Esophagus squamous epithelium (tissue), 5 donors: ENCODE data around the gene PEX3. TPM values are rescaled to one million over a fixed set of nuclear protein-coding genes. Genes with fewer than 3 reads are reported as not detected.
A peak's percentile ranks its signal among the peaks of the same experiment; 100 is the strongest.

Experiments used
- DNase-seq: peaks from one replicate; lab custom pipeline; 2025; lab: John Stamatoyannopoulos, UW
- H3K27ac ChIP-seq, 4 donors: fragments of 200-600 bp; sonication (generic); one replicate each; pipeline ENCODE4 v1.5.1; 2016 to 2019; ENCODE audit warnings: mild to moderate bottlenecking in 1 of 4
- H3K27me3 ChIP-seq, 4 donors: fragments of 200-600 bp; sonication (generic); 1 replicate in 3 of 4; 2 replicates in 1 of 4; pipeline versions ENCODE4 v1.5.1 to v1.6.0; 2017 to 2021; ENCODE audit warnings: antibody characterized with exemption in 1 of 4
- H3K36me3 ChIP-seq, 3 donors: fragments of 200-600 bp; sonication (generic); one replicate each; pipeline ENCODE4 v1.5.1; 2016 to 2019
- H3K4me1 ChIP-seq, 3 donors: fragments of 200-600 bp; sonication (generic); one replicate each; pipeline ENCODE4 v1.5.1; 2017 to 2019
- H3K4me3 ChIP-seq, 4 donors: fragments of 200-600 bp; sonication (generic); 1 replicate in 3 of 4; 2 replicates in 1 of 4; pipeline ENCODE4 v1.5.1; 2016 to 2019; ENCODE audit warnings: mild to moderate bottlenecking in 2 of 4, moderate library complexity in 1 of 4
- H3K9me3 ChIP-seq, 3 donors: fragments of 200-600 bp; sonication (generic); one replicate each; pipeline ENCODE4 v1.5.1; 2016 to 2019
- CTCF ChIP-seq, 6 experiments: fragments of 450-650 bp in 4 of 6; fragments of 200-600 bp in 2 of 6; sonication (generic) in 2 of 6; IDR thresholded peaks; one replicate each; pipeline ENCODE4 v1.5.1; 2016 to 2019; ENCODE audit warnings: antibody characterized with exemption in 6 of 6, mild to moderate bottlenecking in 4 of 6, moderate library complexity in 4 of 6
- POLR2A ChIP-seq, 4 donors: fragments of 450-650 bp; IDR thresholded peaks; one replicate each; pipeline ENCODE4 v1.6.1; 2017; ENCODE audit warnings: antibody characterized with exemption in 4 of 4, mild to moderate bottlenecking in 4 of 4, moderate library complexity in 3 of 4
- WGBS, 2 donors: methylation state at CpG; one replicate each; pipeline ENCODE4 v1.1.5; 2018; 5-methylcytosine and 5-hydroxymethylcytosine counted together
- intact Hi-C: fragments of 100-400 bp; cut with DNase I; formaldehyde crosslinking; loops from one replicate; pipeline ENCODE4 v1.15.0; 2022
- total RNA-seq, 4 donors: library from RNA; depleted of rRNA; stranded (reverse); fragments of >200 nt; gene quantifications; one replicate each; pipeline ENCODE4 v1.1.0, GENCODE V29; 2016
- donor health status: DM: yes; HTN: yes; CAD: no.

PEX3 gene, protein sequence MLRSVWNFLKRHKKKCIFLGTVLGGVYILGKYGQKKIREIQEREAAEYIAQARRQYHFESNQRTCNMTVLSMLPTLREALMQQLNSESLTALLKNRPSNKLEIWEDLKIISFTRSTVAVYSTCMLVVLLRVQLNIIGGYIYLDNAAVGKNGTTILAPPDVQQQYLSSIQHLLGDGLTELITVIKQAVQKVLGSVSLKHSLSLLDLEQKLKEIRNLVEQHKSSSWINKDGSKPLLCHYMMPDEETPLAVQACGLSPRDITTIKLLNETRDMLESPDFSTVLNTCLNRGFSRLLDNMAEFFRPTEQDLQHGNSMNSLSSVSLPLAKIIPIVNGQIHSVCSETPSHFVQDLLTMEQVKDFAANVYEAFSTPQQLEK
- total RNA-seq, result 10 to 100 TPM; 17.6 to 27.9 (median 22.3) TPM

DNA sequence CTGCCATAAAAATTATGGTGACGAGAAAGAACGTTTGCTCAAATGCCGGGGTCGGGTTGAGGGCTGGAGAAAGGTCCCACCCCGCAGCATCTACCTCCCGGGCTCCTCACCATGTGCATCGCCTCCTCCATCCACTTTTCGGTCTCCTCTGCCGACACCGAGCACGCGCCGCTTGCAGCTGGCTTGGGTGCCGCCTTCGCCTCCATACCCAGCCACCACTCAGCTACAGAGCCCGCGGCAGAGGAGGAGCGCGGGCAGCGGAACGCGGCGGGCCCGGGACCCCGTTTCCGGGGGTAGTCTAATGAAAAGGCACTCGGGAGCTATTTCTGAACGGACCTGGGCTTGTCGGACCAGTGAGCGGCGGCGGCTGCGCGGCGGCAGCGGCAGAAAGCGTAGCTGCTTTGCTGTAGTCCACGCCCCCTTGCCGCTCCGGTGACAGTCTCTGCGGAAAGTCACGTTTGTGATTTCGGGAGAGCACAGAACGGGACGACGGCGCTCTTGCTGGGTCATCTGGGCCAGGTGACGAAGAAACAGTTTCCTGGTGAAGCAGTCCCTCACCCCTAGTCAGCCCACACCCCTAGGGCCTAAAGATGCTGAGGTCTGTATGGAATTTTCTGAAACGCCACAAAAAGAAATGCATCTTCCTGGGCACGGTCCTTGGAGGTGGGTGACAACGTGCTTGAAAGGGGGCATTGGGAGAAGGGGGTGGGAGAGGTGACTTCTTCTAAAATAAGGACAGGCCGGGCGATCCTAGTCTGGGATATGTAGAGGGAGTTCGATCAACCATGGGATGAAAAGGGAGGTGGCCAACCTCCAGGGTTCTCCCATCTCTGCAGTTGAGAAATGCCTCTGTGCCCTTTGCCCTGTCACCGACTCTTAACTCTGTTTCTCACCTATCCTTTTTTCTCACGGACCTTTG is at the start of gene PEX3, which contains the start of gene ADAT2:
Gene PEX3 (plus strand): TSS at position 353 of the 919 bp plus-strand sequence. CDS start 238 bp downstream, at position 591.
Gene ADAT2 (minus strand): TSS at position 243 of the 919 bp plus-strand sequence. CDS start 37 bp downstream, at position 206.
- intact Hi-C loops, result no loop called here
- Histone ChIP-seq H3K9me3 (no peaks in the 10 kb centered on the region), H3K4me3 (peak within 1 kb of the TSS; percentile 50 to 80 (median 76)), H3K4me1 (peaks cover 0 to 46% (median 13%) of the 10 kb centered on the region in 3 donors), H3K36me3 (peaks cover 0 to 7% (median 0%) of the 10 kb centered on the region in 3 donors), H3K27me3 (no peaks in the 10 kb centered on the region), H3K27ac (peak within 1 kb of the TSS; percentile 72 to 90 (median 85))
- peak; percentile 67 for DNase-seq
- TF ChIP-seq POLR2A (IDR thresholded peaks at IDR 0.05) (peak in 2 of 4 donors; percentile 19 to 76), CTCF (IDR thresholded peaks at IDR 0.05) (peak in 1 of 6 experiments; percentile 4)
- 0 to 2% methylated on average over 15 to 18 of the region's 56 CpGs for WGBS, 2 donors

GRCh38 chr6:143401068-143401446 is 49.5 kb upstream of the PEX3 start:
- Histone ChIP-seq H3K36me3 (no peaks in the 10 kb centered on the region), H3K4me3 (no peak overlapping the region), H3K27me3 (no peaks in the 10 kb centered on the region), H3K4me1 (peaks cover 0 to 27% (median 9%) of the 10 kb centered on the region in 3 donors), H3K27ac (peak overlapping the region in 1 of 4 donors; percentile 3), H3K9me3 (no peaks in the 10 kb centered on the region)
- TF ChIP-seq CTCF (IDR thresholded peaks at IDR 0.05), result no peak
- TF ChIP-seq POLR2A (IDR thresholded peaks at IDR 0.05), result no peak
- no peak for DNase-seq
- WGBS, 2 donors, result 71 to 73% methylated on average over 1 of the region's 1 CpG
- intact Hi-C loops, result no loop called here

DNA sequence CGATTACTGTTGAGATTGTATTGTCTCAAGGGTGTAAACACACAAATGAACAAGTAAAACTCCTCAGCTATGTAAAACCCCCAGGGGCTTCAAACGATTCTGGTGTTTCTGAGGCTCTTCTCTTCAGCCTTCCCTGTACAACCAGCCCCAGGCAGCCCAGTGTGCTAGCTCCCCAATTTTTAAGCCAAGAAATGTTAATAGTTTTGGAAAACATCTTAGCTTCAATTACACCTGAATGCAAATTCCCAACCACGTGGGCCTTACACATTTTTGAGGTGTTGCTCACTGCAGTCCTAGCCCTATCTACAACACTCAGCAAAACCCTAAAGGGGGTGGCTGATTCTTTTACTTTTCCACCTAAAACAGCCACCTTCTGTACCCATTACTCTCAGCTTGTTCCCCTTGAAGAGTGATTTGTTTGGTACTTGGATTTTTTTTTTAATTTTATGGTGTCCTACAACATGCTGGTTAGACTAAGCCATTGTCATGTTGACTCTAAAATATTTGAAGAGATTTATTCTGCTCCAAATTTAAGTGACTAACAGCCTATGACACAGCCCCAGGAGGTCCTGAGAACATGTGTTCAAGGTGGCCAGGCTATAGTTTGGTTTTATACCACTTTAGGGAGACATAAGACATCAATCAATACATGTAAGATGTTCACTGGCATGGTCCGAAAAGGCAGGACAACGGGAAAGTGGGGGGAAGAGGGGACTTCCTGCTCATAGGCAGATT is 48.8 kb upstream of the PEX3 start:
- 72 to 82% methylated on average over 5 of the region's 5 CpGs for WGBS, 2 donors
- Histone ChIP-seq H3K4me1 (peaks cover 0 to 24% (median 9%) of the 10 kb centered on the region in 3 donors), H3K4me3 (no peak overlapping the region), H3K27me3 (no peaks in the 10 kb centered on the region), H3K9me3 (no peaks in the 10 kb centered on the region), H3K27ac (no peak overlapping the region), H3K36me3 (no peaks in the 10 kb centered on the region)
- no peak for DNase-seq
- no peak for TF ChIP-seq CTCF (IDR thresholded peaks at IDR 0.05)
- intact Hi-C loops, result no loop called here

DNA sequence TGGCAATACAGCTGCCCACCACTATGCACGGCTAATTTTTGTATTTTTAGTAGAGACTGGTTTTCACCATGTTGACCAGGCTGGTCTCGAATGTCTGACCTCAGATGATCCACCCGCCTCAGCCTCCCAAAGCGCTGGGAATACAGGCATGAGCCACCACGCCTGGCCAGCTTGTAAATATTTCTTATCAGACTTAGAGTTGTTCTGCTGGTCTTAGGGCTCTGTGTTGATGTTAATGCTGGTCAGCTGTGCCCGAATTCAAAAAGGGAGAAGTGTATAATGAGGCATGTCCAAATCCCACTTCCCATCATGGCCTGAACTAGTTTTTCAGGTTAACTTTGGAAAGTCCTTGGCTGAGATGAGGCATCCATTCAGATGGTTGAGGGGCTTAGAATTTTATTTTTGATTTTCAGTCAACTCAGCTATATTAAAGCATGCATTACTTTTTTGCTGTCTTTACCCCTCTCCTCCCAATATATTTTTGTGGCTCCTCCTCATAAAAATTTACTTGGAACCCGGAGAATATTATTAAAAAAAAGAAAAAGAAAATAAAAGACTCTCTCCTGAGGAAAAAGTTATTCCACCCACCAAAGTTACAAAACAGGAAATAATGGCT is 47.8 kb upstream of the PEX3 start:
- 87 to 91% methylated on average over 5 to 7 of the region's 7 CpGs for WGBS, 2 donors
- TF ChIP-seq CTCF (IDR thresholded peaks at IDR 0.05), result no peak
- no peak for TF ChIP-seq POLR2A (IDR thresholded peaks at IDR 0.05)
- DNase-seq, result no peak
- Histone ChIP-seq H3K27ac (no peak overlapping the region), H3K36me3 (no peaks in the 10 kb centered on the region), H3K4me3 (no peak overlapping the region), H3K4me1 (peaks cover 0 to 14% (median 4%) of the 10 kb centered on the region in 3 donors), H3K27me3 (no peaks in the 10 kb centered on the region), H3K9me3 (no peaks in the 10 kb centered on the region)
- intact Hi-C loops, result no loop called here
